Measurements from ENCODE around the gene TCF25.

Gene TCF25

DNA sequence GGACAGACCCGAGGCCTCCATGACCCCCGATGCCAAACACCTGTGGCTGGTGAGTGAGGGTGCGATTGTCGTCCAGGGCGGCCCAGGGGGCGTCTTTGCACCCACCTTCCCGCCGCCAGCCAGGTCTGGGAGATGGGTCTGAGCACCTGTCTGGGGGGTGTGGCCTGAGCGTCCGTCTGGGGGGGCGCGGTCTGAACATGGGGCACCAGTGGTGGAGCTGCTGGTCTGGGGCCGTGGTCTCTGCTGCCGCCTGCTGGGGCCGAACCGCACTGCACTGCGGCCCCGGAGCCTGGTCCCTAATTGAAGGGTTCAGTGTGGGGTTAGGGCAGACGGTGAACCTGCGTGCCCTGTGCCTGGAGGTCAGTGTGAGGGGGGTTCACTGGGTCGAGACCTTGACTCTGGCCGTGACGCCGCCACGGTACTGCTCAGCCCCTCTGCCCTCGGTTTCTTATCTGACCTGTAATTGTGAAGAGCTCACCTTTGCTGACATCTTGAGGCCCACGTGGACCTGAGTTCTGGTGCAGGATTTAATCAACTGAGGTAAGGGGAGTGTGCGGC, 12.6 kb upstream of the TCF25 start (continued):
- TF ChIP-seq ZNF248 (tag by site-specific recombination; IDR thresholded peaks at IDR 0.05) (no peak), ZSCAN30 (tag by site-specific recombination; IDR thresholded peaks at IDR 0.05) (no peak), KLF9 (tag by site-specific recombination; IDR thresholded peaks at IDR 0.05; ENCODE audit: low read depth) (peak; percentile 95), REPIN1 (tag by site-specific recombination; IDR thresholded peaks at IDR 0.05; ENCODE audit: low read depth) (no peak), ZNF792 (tag by site-specific recombination; IDR thresholded peaks at IDR 0.05) (no peak), ZSCAN23 (tag by site-specific recombination; IDR thresholded peaks at IDR 0.05) (no peak), SP3 (tag by site-specific recombination; IDR thresholded peaks at IDR 0.05) (no peak), ZNF747 (tag by site-specific recombination; IDR thresholded peaks at IDR 0.05) (no peak), ZXDB (tag by site-specific recombination; IDR thresholded peaks at IDR 0.05) (0 out of 2 replicates have a peak, but pooled peaks have one; percentile 32), ZNF169 (tag by site-specific recombination; IDR thresholded peaks at IDR 0.05) (no peak), ZNF146 (tag by site-specific recombination; IDR thresholded peaks at IDR 0.05) (no peak), ZNF239 (tag by site-specific recombination; IDR thresholded peaks at IDR 0.05) (no peak), ZFP69B (tag by site-specific recombination; IDR thresholded peaks at IDR 0.05) (no peak), IKZF3 (tag by site-specific recombination; IDR thresholded peaks at IDR 0.05) (no peak), ZNF174 (tag by site-specific recombination; IDR thresholded peaks at IDR 0.05) (no peak), SALL2 (tag by site-specific recombination; IDR thresholded peaks at IDR 0.05; ENCODE audit: borderline replicate concordance) (no peak), ZNF776 (tag by site-specific recombination; IDR thresholded peaks at IDR 0.05; ENCODE audit: borderline replicate concordance) (no peak), ZNF114 (tag by site-specific recombination; IDR thresholded peaks at IDR 0.05) (no peak), SETDB1 (IDR thresholded peaks at IDR 0.05; ENCODE audit: insufficient read length, low read length) (no peak), ZNF561 (tag by site-specific recombination; IDR thresholded peaks at IDR 0.05; ENCODE audit: borderline replicate concordance) (no peak), RBAK (tag by site-specific recombination; IDR thresholded peaks at IDR 0.05) (no peak), WT1 (tag by site-specific recombination; IDR thresholded peaks at IDR 0.05) (no peak), ZNF157 (tag by site-specific recombination; IDR thresholded peaks at IDR 0.05) (no peak), ZNF426 (tag by site-specific recombination; IDR thresholded peaks at IDR 0.05) (no peak), ZBTB48 (tag by site-specific recombination; IDR thresholded peaks at IDR 0.05) (peak; percentile 96)
- TF ChIP-seq, protein P1, sequence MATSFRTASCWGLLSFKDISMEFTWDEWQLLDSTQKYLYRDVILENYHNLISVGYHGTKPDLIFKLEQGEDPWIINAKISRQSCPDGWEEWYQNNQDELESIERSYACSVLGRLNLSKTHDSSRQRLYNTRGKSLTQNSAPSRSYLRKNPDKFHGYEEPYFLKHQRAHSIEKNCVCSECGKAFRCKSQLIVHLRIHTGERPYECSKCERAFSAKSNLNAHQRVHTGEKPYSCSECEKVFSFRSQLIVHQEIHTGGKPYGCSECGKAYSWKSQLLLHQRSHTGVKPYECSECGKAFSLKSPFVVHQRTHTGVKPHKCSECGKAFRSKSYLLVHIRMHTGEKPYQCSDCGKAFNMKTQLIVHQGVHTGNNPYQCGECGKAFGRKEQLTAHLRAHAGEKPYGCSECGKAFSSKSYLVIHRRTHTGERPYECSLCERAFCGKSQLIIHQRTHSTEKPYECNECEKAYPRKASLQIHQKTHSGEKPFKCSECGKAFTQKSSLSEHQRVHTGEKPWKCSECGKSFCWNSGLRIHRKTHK (tag by site-specific recombination; IDR thresholded peaks at IDR 0.05), result no peak
- TF ChIP-seq, protein P2, sequence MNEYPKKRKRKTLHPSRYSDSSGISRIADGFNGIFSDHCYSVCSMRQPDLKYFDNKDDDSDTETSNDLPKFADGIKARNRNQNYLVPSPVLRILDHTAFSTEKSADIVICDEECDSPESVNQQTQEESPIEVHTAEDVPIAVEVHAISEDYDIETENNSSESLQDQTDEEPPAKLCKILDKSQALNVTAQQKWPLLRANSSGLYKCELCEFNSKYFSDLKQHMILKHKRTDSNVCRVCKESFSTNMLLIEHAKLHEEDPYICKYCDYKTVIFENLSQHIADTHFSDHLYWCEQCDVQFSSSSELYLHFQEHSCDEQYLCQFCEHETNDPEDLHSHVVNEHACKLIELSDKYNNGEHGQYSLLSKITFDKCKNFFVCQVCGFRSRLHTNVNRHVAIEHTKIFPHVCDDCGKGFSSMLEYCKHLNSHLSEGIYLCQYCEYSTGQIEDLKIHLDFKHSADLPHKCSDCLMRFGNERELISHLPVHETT (tag by site-specific recombination; IDR thresholded peaks at IDR 0.05), result no peak

DNA sequence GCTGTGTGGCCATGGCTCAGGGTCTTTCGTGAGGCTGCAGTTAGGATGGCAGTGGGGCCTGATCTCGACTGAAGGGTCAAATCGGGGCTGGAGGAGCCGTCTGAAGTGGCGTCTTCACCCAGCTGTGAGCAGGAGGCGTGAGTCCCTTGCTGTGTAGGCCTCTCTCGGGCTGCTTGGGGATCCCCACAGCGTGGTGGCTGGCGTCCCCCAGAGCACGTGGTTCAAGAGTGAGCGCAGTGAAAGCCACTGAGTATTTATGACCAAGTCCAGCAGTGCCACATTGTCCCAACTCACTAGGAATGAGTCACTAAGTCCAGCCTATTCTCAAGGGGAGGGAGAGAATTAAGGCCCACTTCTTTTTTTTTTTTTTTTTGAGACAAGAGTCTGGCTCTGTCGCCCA, 11.7 kb upstream of the TCF25 start:
- Histone ChIP-seq H3K27ac (ENCODE audit: extremely low read depth, low read depth, low read length) (no peak overlapping the region), H3K36me3 (ENCODE audit: control insufficient read depth in 2 of 2, insufficient read depth in 1 of 2, low read length in 2 of 2) (peaks cover 8 to 55% of the 10 kb centered on the region in 2 experiments; a peak in 2 of 3 replicates), H3K4me1 (ENCODE audit: control insufficient read depth, insufficient read depth, low read length) (no peaks in the 10 kb centered on the region), H3K9me3 (ENCODE audit: control insufficient read depth, insufficient read depth, low read depth, low read length) (no peaks in the 10 kb centered on the region), H3K4me3 (ENCODE audit: low read depth, low read length) (no peak overlapping the region)
- no peak for TF ChIP-seq ZNF155 (tag by site-specific recombination; IDR thresholded peaks at IDR 0.05)
- TF ChIP-seq, protein P3, sequence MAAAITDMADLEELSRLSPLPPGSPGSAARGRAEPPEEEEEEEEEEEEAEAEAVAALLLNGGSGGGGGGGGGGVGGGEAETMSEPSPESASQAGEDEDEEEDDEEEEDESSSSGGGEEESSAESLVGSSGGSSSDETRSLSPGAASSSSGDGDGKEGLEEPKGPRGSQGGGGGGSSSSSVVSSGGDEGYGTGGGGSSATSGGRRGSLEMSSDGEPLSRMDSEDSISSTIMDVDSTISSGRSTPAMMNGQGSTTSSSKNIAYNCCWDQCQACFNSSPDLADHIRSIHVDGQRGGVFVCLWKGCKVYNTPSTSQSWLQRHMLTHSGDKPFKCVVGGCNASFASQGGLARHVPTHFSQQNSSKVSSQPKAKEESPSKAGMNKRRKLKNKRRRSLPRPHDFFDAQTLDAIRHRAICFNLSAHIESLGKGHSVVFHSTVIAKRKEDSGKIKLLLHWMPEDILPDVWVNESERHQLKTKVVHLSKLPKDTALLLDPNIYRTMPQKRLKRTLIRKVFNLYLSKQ (tag by site-specific recombination; IDR thresholded peaks at IDR 0.05; ENCODE audit: borderline replicate concordance), result no peak
- TF ChIP-seq ZSCAN23 (tag by site-specific recombination; IDR thresholded peaks at IDR 0.05), result no peak
- TF ChIP-seq, protein P4, sequence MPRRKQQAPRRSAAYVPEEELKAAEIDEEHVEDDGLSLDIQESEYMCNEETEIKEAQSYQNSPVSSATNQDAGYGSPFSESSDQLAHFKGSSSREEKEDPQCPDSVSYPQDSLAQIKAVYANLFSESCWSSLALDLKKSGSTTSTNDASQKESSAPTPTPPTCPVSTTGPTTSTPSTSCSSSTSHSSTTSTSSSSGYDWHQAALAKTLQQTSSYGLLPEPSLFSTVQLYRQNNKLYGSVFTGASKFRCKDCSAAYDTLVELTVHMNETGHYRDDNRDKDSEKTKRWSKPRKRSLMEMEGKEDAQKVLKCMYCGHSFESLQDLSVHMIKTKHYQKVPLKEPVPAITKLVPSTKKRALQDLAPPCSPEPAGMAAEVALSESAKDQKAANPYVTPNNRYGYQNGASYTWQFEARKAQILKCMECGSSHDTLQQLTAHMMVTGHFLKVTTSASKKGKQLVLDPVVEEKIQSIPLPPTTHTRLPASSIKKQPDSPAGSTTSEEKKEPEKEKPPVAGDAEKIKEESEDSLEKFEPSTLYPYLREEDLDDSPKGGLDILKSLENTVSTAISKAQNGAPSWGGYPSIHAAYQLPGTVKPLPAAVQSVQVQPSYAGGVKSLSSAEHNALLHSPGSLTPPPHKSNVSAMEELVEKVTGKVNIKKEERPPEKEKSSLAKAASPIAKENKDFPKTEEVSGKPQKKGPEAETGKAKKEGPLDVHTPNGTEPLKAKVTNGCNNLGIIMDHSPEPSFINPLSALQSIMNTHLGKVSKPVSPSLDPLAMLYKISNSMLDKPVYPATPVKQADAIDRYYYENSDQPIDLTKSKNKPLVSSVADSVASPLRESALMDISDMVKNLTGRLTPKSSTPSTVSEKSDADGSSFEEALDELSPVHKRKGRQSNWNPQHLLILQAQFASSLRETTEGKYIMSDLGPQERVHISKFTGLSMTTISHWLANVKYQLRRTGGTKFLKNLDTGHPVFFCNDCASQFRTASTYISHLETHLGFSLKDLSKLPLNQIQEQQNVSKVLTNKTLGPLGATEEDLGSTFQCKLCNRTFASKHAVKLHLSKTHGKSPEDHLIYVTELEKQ (tag by site-specific recombination; IDR thresholded peaks at IDR 0.05; ENCODE audit: borderline replicate concordance), result no peak
- ChIA-PET CTCF (interaction anchor here (0.6 to 3.2 kb wide), 21 partner anchors 10 to 341 kb away, joined by 3 to 34 read pairs (median 5); partner anchors contain the start of genes FANCA and TCF25), POLR2A (interaction anchor here (1.3 to 3.1 kb wide), 3 partner anchors 11 to 70 kb away, joined by 4 to 22 read pairs (median 9); partner anchors contain the start of genes FANCA and TCF25)

All from HEK293 (cell line).